Stimulated activated CD4-positive, alpha-beta T cell treated with anti-CD3 and anti-CD28 coated beads, Interleukin-4, amount 100 ng/mL, for 4 hours (primary cell): ENCODE measurements around the gene COPE.

Experiments used
- DNase-seq, 2 experiments: peaks; one replicate each; pipeline ENCODE4 v3.0.0-alpha.2; 2020

The COPE gene

GRCh38 chr19:18889949-18890745, 29.0 kb downstream of the COPE start:
- DNase-seq, result no peak

GRCh38 chr19:18886972-18887371, 32.2 kb downstream of the COPE start:
- no peak for DNase-seq

GRCh38 chr19:18883526-18884304, 35.5 kb downstream of the COPE start:
- DNase-seq, result no peak

- DNase-seq, result no peak
Observed at GRCh38 chr19:18881491-18881890, 37.7 kb downstream of the COPE start.

- DNase-seq, result no peak
Observed at GRCh38 chr19:18879579-18880373, 39.4 kb downstream of the COPE start.

GRCh38 chr19:18878858-18879578, 40.2 kb downstream of the COPE start:
- no peak for DNase-seq

- no peak for DNase-seq
Observed at GRCh38 chr19:18878058-18878797, 41.0 kb downstream of the COPE start.

- DNase-seq, result no peak
Observed at GRCh38 chr19:18876865-18877264, 42.3 kb downstream of the COPE start.

- no peak for DNase-seq
Observed at GRCh38 chr19:18875726-18876125, 43.5 kb downstream of the COPE start.

- no peak for DNase-seq
Observed at GRCh38 chr19:18871543-18871942, 47.6 kb downstream of the COPE start.

- DNase-seq, result no peak
Observed at GRCh38 chr19:18870531-18871172, 48.5 kb downstream of the COPE start.

GRCh38 chr19:18869781-18870530, 49.2 kb downstream of the COPE start:
- DNase-seq, result no peak

GRCh38 chr19:18869023-18869618, 50.1 kb downstream of the COPE start:
- DNase-seq, result peak in 1 of 2 experiments; percentile 11

GRCh38 chr19:18868380-18869022, 50.7 kb downstream of the COPE start:
- DNase-seq, result no peak

- DNase-seq, result no peak
Observed at GRCh38 chr19:18867751-18868150, 51.4 kb downstream of the COPE start.

GRCh38 chr19:18867199-18867598, 52.0 kb downstream of the COPE start:
- no peak for DNase-seq

GRCh38 chr19:18866800-18867123, 52.4 kb downstream of the COPE start:
- DNase-seq, result no peak

- DNase-seq, result peak; percentile 27 to 63
Observed at GRCh38 chr19:18865973-18866799, 53.0 kb downstream of the COPE start.
